NCI-H345 treated with DMSO at 0.1 percent for 48 hours (cell line): ENCODE results near the gene UBL7.
A peak's percentile ranks its signal among the peaks of the same experiment; 100 is the strongest.
"Not testable (repeated sequence)": the region's sequence is repeated elsewhere in the genome, so short reads cannot be mapped to it uniquely, and the experiment has no call there.

Experiments
- DNase-seq: peaks from one replicate; lab custom pipeline; 2025; ENCODE audit not compliant: unreplicated experiment; lab: John Stamatoyannopoulos, UW

UBL7 gene, protein sequence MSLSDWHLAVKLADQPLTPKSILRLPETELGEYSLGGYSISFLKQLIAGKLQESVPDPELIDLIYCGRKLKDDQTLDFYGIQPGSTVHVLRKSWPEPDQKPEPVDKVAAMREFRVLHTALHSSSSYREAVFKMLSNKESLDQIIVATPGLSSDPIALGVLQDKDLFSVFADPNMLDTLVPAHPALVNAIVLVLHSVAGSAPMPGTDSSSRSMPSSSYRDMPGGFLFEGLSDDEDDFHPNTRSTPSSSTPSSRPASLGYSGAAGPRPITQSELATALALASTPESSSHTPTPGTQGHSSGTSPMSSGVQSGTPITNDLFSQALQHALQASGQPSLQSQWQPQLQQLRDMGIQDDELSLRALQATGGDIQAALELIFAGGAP

DNA sequence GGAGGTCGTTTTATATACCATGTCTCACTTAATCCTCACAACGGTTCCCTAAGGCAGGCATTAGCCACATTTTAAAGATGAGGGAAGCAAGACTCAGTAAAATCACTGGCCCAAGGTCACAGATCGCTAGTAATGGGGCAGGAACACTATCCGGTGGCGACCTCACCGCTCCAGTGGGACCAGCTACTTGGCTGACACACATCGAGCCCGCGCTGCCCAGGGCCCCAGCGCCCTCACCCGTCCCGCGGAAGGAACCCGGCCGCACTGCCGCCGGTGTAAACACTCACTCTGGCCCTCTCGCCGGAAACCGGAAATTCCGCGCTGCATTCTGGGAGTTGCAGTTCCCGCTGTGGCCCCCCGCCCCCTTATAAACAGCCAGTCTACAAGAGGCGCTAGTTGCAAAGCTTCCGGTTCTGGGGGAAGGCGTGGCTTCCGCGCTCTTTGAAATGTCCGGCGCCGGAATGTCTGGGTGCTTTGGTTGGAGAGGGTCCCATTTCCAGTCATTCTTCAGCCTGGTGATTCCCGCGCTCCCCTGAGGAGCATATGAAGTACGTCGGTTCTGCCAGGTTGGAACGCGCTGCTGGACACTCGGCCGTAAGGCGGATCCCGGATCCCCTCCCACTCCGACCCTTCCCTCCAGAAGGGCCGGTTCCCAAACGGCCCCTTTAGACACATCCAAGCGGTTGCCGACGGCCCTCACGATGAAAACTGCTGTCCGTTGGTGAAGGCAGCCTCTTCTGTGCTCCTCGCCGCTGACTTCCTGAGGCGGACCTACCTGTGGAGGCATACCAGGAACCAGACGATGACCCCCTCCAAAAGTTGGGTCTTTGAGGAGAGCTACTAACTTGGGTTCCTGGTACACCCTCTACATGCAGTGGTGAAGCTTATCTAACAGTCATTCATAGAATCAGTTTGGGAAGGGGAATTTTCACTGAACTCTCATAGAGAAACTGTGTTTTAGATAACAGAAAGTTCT lies at the start of gene UBL7:
UBL7 (minus strand) TSS at position 290 of the 976 bp plus-strand sequence. CDS start 2,293 bp downstream, outside the sequence.
- DNase-seq = peak; percentile 55

DNA sequence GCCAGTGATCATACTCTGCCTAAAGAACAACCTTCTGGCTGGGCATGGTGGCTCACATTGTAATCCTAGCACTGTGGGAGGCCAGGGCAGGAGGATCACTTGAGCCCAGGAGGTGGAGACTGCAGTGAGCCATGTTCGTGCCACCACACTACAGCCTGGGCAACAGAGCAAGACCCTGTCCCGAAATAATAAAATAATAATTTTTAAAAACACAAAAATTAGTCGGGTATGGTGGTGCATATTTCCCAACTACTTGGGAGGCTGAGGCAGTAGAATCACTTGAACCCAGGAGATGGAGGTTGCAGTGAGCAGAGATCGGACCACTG lies 45.5 kb upstream of the UBL7 start:
- DNase-seq = no peak

DNA sequence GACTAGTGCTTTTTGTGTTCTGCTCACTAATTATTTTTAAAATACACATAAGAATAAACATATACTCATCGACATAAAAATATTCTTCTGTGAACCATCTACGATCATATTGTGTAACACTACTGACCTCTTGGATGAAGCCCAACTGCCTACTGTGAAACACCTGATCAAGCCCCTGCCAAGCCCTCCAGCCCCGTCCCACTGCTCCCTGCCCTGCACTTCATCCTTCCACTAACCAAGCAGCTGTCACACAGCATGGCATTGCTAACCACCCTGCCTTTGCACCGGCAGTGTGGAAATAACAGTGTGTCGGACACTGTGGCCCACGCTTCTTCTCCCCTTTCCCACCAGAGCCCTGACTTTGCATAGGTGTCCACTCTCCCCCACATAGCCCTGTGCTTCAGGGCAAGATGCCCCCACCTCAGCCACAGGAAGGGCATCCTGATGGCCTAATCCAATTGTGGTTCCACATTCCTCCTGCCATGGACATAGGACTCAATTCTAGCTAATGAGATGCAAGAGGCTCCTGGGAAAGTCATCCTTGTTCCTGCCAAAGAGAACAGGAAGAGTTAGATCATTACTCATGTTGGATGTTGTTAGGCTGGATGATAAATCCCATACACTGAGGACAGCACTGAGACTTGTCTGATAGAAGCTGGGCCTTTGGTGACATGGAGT lies 45.0 kb upstream of the UBL7 start:
- no peak for DNase-seq

DNA sequence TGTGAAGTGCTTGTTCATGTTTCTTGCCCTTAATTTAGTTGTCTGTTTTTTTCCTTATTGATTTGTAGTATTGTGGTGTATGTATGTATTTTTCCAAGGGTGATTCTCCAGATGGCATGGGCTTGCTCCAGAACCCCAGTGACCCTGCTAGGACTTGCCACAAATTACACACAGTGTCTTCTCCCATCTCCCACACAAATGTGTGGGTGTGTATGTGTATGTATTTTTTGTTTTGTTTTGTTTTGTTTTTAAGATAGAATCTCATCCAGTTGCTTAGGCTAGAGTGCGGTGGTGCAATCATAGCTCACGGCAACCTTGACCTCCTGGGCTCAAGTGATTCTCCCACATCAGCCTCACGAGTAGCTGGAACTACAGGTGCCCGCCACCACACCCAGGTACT lies 43.9 kb upstream of the UBL7 start:
- no peak for DNase-seq

DNA sequence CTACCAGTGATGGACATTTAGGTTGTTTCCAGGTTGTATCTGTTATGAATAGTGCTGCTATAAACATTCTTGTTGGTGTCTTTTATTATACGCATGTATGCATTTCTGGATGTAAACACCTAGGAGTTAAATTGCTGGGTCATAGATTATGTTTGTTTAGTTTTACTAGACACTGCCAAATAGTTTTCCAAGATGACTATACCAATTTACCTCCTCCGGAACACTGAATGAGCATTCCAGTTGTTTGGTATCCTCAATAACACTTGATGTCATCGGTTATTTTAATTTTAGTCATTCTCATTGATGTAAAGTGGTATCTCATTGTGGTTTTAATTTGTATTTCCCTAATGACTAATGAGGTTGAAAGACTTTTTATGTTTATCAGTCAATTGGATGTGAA lies 43.5 kb upstream of the UBL7 start:
- no peak for DNase-seq

DNA sequence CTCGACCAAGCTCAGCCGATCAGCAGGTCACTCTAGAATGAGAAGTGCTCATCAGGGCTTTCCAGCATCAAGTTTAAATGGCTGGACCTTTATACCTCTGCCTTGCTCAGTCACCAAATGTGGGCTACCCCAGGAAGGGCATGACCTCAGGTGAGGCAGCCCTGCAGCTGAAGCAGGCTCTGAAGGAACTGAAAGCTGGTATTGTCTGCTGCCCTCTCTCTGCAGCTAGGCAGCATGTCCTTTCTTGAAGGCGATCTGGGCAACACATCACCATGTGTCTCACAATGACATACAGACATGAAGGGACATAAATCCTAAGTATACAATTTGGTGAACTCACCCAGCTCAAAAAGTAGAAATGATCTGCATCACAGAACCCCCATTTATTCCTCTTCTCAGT lies 41.3 kb upstream of the UBL7 start:
- no peak for DNase-seq

DNA sequence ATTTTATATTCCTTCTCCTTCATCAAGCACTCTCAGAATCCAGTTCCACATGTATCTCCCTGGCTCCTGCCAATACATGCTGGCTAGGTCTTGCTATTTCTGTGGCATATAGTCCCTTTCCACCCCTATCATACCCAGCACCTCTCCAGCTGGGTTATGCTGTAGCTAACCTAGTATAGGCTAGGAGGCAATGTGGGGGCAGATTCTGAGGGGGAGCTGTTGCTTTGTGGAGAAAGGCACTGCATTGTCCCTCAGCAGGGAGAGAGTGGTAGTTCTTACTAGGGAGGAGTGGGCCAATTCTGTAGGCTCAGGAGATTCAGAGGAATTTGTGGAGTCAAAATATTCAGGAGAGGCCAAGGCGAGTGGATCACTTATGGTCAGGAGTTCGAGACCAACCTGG lies 39.4 kb upstream of the UBL7 start:
- DNase-seq = no peak

DNA sequence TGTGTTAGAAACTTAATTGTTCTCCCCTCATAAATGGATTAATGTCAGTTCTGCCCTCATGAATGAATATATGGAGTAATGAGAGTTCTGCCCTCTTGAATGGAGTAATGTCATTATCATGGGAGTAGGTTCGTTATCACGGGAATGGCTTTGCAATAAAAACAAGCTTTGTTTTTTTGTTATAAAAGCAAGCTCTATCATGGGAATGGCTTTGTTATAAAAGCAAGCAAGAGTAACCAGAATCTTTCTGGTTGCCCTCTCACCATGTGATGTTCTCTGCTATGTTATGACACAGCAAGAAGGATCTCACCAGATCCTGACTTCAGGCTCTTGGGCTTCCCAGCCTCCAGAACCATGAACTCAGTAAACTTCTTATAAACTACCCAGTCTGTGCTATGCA lies 38.4 kb upstream of the UBL7 start:
- DNase-seq = no peak

DNA sequence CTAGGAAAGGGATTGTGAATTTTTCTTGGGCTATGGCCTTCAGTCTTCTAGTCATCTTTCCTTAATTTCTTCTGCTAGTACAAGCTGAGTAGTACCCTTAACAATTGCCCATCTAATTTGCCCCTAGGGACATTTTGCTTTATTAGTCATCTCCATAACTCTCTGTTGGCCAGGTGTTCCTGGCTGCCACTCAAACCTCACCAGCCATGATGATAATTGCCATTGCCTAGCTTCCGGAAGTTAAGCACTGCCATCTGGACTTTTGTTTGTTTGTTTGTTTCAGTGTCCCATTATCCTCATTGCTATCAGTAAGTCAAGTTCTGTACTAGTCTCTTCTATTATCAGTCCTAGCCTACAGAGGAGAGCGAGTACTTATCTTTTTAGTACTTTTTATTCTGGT lies 36.6 kb upstream of the UBL7 start:
- peak; percentile 80 for DNase-seq

DNA sequence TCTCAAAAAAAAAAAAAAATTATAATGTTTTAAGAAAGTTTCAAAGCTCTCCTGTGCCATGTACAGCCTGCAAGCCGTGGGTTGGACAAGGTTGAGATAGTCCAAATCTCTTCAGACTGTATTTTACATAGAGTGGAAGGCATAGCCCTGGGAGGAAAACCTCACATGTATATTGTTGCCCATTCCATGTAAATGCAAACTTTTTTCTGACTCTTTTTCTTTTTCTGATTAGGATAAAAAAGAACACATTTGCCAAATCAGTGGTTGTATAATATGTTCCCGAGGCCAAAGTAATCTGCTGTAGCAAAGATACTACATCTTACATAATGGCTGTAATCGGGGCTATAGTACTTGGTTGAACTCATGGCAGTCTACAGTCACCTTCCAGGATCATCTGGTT lies 35.7 kb upstream of the UBL7 start:
- no peak for DNase-seq

DNA sequence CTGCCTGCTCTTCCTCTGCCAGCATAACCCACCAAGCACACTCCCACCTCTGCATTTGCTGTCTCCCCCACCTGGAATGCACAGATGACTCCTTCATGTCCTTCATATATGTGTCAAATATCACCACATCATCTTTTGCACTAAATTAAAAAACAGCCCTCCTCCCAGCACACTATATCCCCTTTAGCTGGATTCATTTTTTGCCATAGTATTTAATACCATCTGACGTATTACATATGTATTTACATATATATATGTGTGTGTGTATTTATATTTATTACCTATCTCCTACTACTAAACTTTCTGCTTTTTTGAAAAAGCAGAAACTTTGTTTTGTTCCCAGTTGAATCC lies 29.4 kb upstream of the UBL7 start:
- no peak for DNase-seq

DNA sequence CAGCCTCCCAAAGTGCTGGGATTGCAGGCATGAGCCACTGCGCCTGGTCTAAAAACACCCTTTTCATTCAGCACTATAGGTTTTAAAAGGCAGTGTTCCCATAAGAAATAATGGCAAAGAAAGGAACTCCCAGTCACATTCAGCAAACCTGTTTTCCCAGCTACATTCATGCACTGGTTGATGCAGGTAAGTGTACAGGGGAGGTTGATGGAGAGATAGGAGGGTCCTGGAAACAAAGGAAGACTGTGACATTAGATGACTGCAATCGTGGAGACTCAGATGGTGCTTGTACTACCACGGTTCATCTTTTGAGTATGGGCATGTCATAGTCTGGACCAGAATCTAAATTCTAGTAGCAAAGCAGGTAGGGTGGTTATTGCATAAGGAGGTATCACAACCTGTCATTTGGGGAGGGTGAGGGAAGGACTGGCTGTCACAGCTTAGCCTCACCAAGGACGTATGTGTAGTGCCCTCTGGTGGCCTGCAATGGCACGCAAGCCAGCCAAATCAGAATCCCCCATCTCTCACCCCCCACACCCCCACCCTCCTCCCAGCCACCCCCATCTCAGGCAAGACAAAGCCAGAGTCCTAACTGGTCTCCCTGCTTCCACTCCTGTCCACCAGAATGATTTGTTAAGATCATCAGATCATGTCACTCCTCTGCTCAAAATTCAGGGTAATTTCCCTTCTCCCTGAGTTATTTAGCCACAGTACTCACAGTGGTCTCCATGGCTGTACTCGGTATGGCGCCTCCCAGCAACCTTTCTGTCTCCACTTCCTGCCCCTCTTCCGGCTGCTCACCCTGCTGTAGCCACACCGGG lies 28.8 kb upstream of the UBL7 start:
- peak; percentile 0 for DNase-seq

DNA sequence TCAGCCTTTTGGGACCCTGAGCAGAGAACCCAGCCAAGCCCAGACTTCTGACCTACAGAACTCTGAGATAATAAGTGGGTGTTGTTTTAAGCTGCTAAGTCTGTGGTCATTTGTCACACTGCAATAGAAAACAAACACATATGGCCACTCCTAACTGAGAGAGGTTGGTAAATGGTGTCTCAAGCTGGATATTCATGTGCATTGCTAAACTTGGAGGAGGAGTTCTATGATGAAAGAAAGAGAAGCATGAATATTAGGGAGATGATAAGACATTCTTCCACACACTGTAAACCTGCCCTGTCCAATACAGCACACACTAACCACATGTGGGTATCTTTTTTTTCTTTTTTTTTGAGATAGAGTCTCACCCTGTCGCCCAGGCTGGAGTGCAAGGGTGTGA lies 27.8 kb upstream of the UBL7 start:
- no peak for DNase-seq

DNA sequence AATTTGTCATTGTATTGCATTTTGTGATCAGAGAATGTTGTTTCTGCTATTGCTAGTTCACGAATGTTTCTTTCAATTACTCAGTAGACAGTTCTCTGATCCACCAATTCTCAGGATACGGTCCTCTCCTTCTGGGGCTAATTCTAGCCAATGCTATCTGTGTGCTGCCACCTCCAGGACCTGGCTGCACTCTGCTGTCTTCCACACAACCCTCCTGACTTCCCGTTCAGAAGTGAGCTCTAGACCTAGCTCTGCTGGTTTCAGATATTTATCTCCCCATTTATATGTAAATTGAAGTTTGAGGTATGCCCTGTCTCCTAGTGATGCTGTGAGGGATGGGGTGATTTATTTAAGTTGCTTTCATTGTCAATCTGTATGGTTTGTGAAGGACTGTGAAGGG lies 21.7 kb upstream of the UBL7 start:
- DNase-seq = no peak

DNA sequence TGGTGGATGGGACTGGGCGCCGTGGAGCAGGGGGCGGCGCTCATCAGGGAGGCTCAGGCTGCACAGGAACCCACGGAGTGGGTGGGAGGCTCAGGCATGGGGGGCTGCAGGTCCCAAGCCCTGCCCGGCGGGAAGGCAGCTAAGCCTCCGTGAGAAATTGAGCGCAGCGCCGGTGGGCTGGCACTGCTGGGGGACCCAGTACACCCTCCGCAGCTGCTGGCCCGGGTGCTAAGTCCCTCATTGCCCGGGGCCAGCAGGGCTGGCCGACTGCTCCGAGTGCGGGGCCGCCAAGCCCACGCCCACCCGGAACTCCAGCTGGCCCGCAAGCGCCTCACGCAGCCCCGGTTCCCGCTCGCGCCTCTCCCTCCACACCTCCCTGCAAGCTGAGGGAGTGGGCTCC lies 19.4 kb upstream of the UBL7 start:
- not testable (repeated sequence) for DNase-seq

DNA sequence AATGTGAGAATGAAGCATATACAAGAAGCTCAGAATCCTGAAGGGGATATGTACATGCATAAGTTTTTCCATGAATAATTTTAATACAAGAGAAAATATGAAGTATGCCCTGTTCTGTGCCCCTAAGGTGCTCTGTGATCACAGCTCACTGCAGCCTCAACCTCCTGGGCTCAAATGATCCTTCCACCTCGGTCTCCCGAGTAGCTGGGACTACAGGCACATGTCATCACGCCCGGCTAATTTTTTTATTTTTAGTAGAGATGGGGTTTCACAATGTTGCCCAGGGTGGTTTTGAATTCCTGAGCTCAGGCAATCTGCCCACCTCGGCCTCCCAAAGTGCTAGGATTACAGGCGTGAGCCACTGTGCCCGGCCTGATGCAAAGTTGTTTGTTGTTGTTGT lies 10.7 kb upstream of the UBL7 start:
- DNase-seq = not testable (repeated sequence)

DNA sequence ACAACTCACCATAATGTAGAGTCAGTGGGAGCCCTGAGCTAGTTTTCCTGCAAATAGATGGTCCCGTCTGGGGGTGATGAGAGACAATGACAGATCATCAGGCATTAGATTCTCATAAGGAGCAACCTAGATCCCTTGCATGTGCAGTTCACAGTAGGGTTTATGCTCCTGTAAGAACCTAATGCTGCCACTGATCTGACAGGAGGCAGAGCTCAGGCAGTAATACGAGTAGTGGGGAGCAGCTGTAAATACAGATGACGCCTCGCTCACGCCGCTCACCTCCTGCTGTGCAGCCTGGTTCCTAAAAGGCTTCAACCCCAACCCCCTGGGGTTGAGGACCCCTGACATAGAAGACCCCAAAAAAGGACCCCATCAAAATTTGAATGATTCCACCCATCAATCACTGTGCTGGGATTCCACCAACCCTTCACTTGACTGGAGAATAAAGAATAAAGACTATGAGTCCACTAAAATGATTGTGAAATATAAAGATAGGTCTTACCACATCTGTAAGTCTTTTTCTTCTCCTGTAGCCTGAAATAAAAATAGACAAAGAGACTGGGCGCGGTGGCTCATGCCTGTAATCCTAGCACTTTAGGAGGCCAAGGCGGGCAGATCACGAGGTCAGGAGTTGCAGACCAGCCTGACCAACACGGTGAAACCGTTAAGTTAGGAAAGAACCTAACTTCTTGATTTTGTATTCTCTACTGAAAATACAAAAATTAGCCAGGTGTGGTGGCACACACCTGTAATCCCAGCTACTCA lies 9.9 kb upstream of the UBL7 start:
- DNase-seq = no peak

DNA sequence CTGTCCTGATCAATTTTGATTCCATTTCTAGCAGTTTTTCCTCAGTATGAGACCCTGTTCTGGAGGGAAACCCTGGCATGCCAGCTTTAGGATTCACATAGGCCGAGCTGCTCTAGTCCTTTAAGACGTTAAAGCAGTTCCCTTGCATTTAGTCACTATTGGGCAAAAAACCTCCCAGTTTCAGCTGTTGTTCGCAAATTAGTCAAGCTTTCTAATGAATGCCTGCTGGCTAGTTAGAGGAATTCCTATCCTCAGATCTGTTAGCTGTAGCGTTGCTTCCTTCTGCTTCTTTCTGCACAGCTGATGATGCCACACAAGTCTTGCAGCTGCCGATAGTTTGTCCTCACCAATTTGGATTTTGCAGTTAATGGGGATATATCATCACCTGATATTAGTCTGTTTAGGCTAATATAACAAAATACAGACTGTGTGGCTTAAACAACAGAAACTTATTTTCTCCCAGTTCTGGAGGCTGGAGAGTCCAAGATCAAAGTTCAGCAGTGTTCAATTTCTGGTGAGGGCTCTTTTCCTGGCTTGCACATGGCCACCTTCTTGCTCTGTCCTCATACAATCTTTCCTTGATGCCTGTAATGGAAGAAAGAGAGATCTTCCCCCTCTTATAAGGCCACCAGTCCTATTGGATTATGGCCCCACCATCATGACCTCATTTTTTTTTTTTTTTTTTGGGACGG lies 7.5 kb upstream of the UBL7 start:
- no peak for DNase-seq

DNA sequence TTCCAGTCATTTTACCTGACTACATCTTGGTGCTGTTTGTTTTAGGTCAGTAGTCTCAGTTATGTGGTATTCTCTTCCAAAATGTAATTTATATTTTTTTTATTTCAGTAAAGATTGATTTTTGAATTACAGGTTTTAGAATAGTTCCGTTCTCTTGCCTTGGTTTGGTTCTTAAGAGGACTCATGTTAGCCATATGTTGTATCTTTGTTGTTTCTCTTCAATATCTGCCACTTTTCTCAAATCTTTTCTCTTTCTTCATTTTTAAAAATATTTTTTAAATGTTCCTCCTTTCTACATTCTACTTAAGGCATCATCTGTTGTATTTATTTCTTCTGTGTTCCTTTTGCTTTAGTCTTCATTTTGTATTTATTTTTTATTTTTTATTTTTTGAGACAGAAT lies 5.6 kb upstream of the UBL7 start:
- no peak for DNase-seq

DNA sequence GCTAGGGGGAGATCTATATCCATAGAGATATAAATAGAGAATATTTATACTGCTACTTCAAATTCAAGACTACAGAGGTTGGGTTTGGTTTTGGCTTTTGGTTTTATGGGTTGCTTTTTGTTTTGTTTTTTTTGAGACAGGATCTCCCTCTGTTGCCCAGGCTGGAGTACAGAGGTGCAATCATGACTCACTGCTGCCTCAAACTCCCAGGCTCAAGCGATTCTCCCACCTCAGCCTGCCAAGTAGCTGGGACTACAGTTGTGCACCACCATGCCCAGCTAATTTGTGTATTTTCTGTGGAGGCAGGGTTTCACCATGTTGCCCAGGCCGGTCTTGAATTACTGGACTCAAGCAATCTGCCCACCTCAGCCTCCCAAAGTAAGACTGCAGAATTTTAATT lies 3.9 kb upstream of the UBL7 start:
- no peak for DNase-seq
